ENCODE data around the gene RAG1.

Gene RAG1

GRCh38 chr11:36586543-36586942 is 18.7 kb downstream of the RAG1 start:
- H3K27ac ChIP-seq = no peak overlapping the region
- no peak for DNase-seq (ENCODE audit: low read depth, low spot score)

DNA sequence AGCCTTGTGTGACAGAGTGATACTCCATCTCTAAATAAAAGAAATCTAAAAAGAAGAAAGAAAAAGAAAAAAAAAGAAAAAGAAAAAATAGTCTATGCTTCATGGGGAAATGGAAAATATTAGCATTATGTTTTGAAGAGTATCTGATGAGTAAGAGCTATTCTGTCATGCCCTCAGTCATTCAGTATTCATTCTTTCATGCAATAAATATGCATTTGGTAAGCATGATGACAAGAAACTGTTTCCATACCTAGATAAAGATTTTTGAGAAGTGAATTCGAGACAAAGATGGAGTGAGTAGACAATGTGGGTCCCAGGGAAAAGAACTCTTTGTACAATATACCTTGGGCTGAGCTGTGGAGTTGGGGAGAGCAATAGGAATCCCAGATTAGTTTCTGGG is 20.3 kb downstream of the RAG1 start:
- no peak overlapping the region for H3K27ac ChIP-seq
- no peak for DNase-seq (ENCODE audit: low read depth, low spot score)

GRCh38 chr11:36590513-36590912 is 22.7 kb downstream of the RAG1 start:
- DNase-seq (ENCODE audit: low read depth, low spot score) = no peak
- no peak overlapping the region for H3K27ac ChIP-seq

DNA sequence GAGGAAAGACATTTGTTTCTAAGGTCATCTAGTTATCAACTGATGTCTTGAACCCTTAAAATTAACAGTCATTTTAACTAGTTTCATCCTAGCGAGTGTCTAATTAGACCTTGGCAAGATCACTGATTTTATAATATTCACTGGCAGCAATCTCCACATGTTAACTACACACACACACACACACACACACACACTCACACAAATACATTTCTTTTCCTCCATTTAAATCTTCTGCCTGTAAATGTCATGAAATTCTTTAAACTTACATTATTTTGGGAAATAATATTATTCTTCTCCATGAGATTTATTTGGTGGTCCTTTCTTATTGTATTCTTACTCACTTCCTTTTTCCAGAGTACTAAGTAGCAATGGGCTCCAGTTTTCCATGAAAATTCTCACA is 23.6 kb downstream of the RAG1 start:
- no peak overlapping the region for H3K27ac ChIP-seq
- DNase-seq (ENCODE audit: low read depth, low spot score) = no peak

GRCh38 chr11:36594316-36594989 is 26.6 kb downstream of the RAG1 start, which contains the start of gene IFTAP:
TSS of gene IFTAP (plus strand) at chr11:36594502. CDS start at chr11:36610104, 15,602 bp downstream.
- H3K27ac ChIP-seq = no peak within 1 kb of the TSS
- peak; percentile 57 for DNase-seq (ENCODE audit: low read depth, low spot score)

DNA sequence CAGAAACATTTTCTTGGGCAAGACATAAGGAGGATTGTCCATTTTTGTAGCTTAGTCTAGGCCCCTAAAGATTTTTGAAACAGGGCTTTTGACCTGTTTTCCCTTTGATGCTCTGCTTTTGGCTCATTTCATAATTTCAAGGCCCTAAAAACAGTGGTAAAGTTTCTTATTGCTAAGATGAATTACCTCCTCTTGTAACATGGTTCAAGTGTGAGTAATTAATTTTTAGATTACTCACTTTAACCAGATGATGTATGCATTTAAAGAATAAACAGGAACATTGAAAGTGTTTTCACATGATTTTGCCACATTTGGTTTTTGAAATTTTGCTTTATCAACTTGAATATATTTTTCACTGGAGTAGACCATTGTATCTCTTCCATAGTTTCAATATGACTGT is 29.1 kb downstream of the RAG1 start:
- DNase-seq (ENCODE audit: low read depth, low spot score) = no peak
- H3K27ac ChIP-seq = no peak overlapping the region

- no peak for DNase-seq (ENCODE audit: low read depth, low spot score)
- H3K27ac ChIP-seq = no peak within 1 kb of the TSS
These were observed 30.2 kb downstream of the RAG1 start, which contains the start of gene RAG2 for GRCh38 chr11:36598051-36598450. TSS of gene RAG2 (minus strand) at chr11:36598236. CDS start at chr11:36594168, 4,068 bp downstream.

GRCh38 chr11:36600180-36600579 is 32.4 kb downstream of the RAG1 start:
- no peak for DNase-seq (ENCODE audit: low read depth, low spot score)
- no peak overlapping the region for H3K27ac ChIP-seq

GRCh38 chr11:36601155-36601554 is 33.3 kb downstream of the RAG1 start:
- no peak overlapping the region for H3K27ac ChIP-seq

GRCh38 chr11:36602135-36602534 is 34.3 kb downstream of the RAG1 start:
- H3K27ac ChIP-seq = no peak overlapping the region
- DNase-seq (ENCODE audit: low read depth, low spot score) = no peak

More at GRCh38 chr11:36601155-36601554, 33.3 kb downstream of the RAG1 start:
- DNase-seq (ENCODE audit: low read depth, low spot score) = no peak

GRCh38 chr11:36605221-36606216 is 37.7 kb downstream of the RAG1 start:
- no peak for DNase-seq (ENCODE audit: low read depth, low spot score)
- H3K27ac ChIP-seq = no peak overlapping the region

DNA sequence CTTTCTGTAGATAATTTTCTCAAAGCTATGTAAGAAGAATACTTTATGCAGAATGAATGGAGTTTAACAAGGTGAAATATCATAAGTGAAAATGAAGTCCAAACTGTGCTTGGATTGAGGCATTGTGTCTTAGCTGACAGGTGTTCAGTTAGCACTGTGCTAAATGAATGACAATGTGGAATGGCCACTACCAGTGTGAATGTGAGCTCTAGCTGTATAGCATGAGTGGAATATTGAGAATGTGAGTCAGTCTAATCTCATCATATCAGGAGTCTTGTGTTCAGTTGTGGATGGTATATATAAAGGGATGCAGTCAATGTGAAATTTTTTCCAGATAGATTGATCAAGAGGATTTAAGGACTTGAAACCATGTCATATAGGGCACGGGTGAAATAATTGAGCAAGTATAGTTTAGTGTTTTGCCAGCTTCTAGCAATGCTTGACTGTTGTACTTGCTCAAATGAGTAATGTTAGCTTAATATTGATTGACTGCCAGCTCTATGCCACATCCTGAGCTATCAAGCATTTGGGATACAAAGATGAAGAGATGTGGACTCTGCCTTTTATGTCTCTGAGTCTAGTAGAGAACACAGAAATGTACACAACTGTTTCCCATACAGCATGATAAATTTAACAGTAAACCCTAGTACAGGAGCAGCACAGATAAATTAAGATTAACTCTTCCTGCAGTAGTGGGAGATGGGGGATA is 40.8 kb downstream of the RAG1 start:
- DNase-seq (ENCODE audit: low read depth, low spot score) = no peak

DNA sequence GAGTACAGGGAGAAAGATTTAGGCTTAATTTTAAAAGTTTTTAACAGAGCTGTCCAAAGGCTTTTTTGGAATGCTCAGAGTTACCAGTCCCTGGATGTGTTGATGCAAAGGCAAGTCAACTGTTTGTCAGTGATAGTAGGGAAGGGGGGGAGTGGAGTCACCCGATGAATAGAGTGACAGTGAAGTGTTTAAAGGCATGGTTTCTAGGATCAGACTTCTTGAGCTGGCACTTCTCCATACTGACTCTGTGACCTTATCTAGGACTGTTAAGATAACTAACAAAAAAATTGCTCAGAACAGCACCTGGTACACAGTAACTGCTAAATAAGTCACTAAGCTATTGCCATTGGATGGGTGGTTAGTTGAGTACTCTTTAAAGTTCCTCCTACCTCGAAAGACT is 41.6 kb downstream of the RAG1 start:
- no peak overlapping the region for H3K27ac ChIP-seq

More for the DNA sequence above, 40.8 kb downstream of the RAG1 start:
- H3K27ac ChIP-seq = no peak overlapping the region

GRCh38 chr11:36615826-36616225 is 48.0 kb downstream of the RAG1 start:
- no peak for DNase-seq (ENCODE audit: low read depth, low spot score)
- no peak overlapping the region for H3K27ac ChIP-seq

More for the DNA sequence above, 41.6 kb downstream of the RAG1 start:
- DNase-seq (ENCODE audit: low read depth, low spot score) = no peak

- H3K27ac ChIP-seq = no peak overlapping the region
- DNase-seq (ENCODE audit: low read depth, low spot score) = no peak
These were observed 49.9 kb downstream of the RAG1 start for GRCh38 chr11:36617543-36618362.

GRCh38 chr11:36618363-36619047 is 50.7 kb downstream of the RAG1 start:
- DNase-seq (ENCODE audit: low read depth, low spot score) = no peak
- H3K27ac ChIP-seq = no peak overlapping the region

- no peak overlapping the region for H3K27ac ChIP-seq
- DNase-seq (ENCODE audit: low read depth, low spot score) = no peak
These were observed 51.7 kb downstream of the RAG1 start for GRCh38 chr11:36619502-36619901.

- H3K27ac ChIP-seq = no peak overlapping the region
- no peak for DNase-seq (ENCODE audit: low read depth, low spot score)
These were observed 52.4 kb downstream of the RAG1 start for GRCh38 chr11:36620246-36620645.
